ENCODE data around the gene MTUS2. TPM values are rescaled to one million over a fixed set of nuclear protein-coding genes. Genes with fewer than 3 reads are reported as not detected.

Gene MTUS2
- total and polyA plus RNA-seq, 2 experiments from 2014 or later, result 3.0 to 4.3 TPM

- Histone ChIP-seq H4K20me1 (ENCODE audit: insufficient read depth, poor library complexity, severe bottlenecking) (no peaks in the 10 kb centered on the region), H2AFZ (no peak overlapping the region), H3K4me1 (ENCODE audit: insufficient read depth) (no peaks in the 10 kb centered on the region), H3K27me3 (no peaks in the 10 kb centered on the region), H3K9me2 (replicated peaks; ENCODE audit: insufficient read depth) (no peaks in the 10 kb centered on the region), H3K36me3 (replicated peaks; ENCODE audit: insufficient read depth, low read depth) (no peaks in the 10 kb centered on the region), H3K4me3 (no peak overlapping the region), H3K79me2 (no peaks in the 10 kb centered on the region), H3K4me2 (no peak overlapping the region), H3K27ac (no peak overlapping the region), H3K9me3 (ENCODE audit: low read depth) (no peaks in the 10 kb centered on the region)
- WGBS (ENCODE audit: low lambda C conversion rate, missing lambda C conversion rate), result 90% methylated on average over 1 of the region's 1 CpG
- DNase-seq (ENCODE audit: low spot score), result no peak
- no peak for TF ChIP-seq EZH2phosphoT487 (IDR thresholded peaks at IDR 0.05; ENCODE audit: low read depth, severe bottlenecking, unreplicated experiment)
- TF ChIP-seq EZH2 (IDR thresholded peaks at IDR 0.05; ENCODE audit: borderline replicate concordance), result no peak
- no peak for TF ChIP-seq CTCF (IDR thresholded peaks at IDR 0.05; ENCODE audit: poor library complexity)
These were observed 47.4 kb downstream of the MTUS2 start for GRCh38 chr13:28867564-28867963.

GRCh38 chr13:28872427-28873176 is 52.5 kb downstream of the MTUS2 start:
- 46% methylated on average over 2 of the region's 2 CpGs for WGBS (ENCODE audit: low lambda C conversion rate, missing lambda C conversion rate)
- H4K20me1 ChIP-seq (ENCODE audit: insufficient read depth, poor library complexity, severe bottlenecking), result no peaks in the 10 kb centered on the region
- H3K4me1 ChIP-seq (ENCODE audit: insufficient read depth), result no peaks in the 10 kb centered on the region
- H3K36me3 ChIP-seq (replicated peaks; ENCODE audit: insufficient read depth, low read depth), result no peaks in the 10 kb centered on the region
- H3K9me3 ChIP-seq (ENCODE audit: low read depth), result no peaks in the 10 kb centered on the region
- no peak overlapping the region for H3K27ac ChIP-seq
- no peak overlapping the region for H3K4me3 ChIP-seq
- no peaks in the 10 kb centered on the region for H3K27me3 ChIP-seq
- TF ChIP-seq EZH2 (IDR thresholded peaks at IDR 0.05; ENCODE audit: borderline replicate concordance) (no peak), CTCF (IDR thresholded peaks at IDR 0.05; ENCODE audit: poor library complexity) (no peak), EZH2phosphoT487 (IDR thresholded peaks at IDR 0.05; ENCODE audit: low read depth, severe bottlenecking, unreplicated experiment) (no peak)
- no peak overlapping the region for H3K4me2 ChIP-seq
- no peak overlapping the region for H2AFZ ChIP-seq
- H3K79me2 ChIP-seq, result no peaks in the 10 kb centered on the region
- no peak for DNase-seq (ENCODE audit: low spot score)
- no peaks in the 10 kb centered on the region for H3K9me2 ChIP-seq (replicated peaks; ENCODE audit: insufficient read depth)

GRCh38 chr13:28875846-28876615 is 55.9 kb downstream of the MTUS2 start:
- H2AFZ ChIP-seq, result no peak overlapping the region
- no peak for TF ChIP-seq EZH2phosphoT487 (IDR thresholded peaks at IDR 0.05; ENCODE audit: low read depth, severe bottlenecking, unreplicated experiment)
- no peak for TF ChIP-seq EZH2 (IDR thresholded peaks at IDR 0.05; ENCODE audit: borderline replicate concordance)
- TF ChIP-seq CTCF (IDR thresholded peaks at IDR 0.05; ENCODE audit: poor library complexity), result no peak
- 85% methylated on average over 6 of the region's 6 CpGs for WGBS (ENCODE audit: low lambda C conversion rate, missing lambda C conversion rate)

More at GRCh38 chr13:28875846-28876615, 55.9 kb downstream of the MTUS2 start:
- Histone ChIP-seq H3K4me1 (ENCODE audit: insufficient read depth) (no peaks in the 10 kb centered on the region), H3K79me2 (no peaks in the 10 kb centered on the region), H4K20me1 (ENCODE audit: insufficient read depth, poor library complexity, severe bottlenecking) (no peaks in the 10 kb centered on the region), H3K4me3 (no peak overlapping the region), H3K36me3 (replicated peaks; ENCODE audit: insufficient read depth, low read depth) (no peaks in the 10 kb centered on the region), H3K27ac (no peak overlapping the region), H3K4me2 (no peak overlapping the region), H3K27me3 (no peaks in the 10 kb centered on the region), H3K9me3 (ENCODE audit: low read depth) (no peaks in the 10 kb centered on the region), H3K9me2 (replicated peaks; ENCODE audit: insufficient read depth) (no peaks in the 10 kb centered on the region)
- DNase-seq (ENCODE audit: low spot score), result no peak

All from hepatocyte (in vitro differentiated cells).